ENCODE results near the gene PRSS2.

Gene PRSS2

DNA sequence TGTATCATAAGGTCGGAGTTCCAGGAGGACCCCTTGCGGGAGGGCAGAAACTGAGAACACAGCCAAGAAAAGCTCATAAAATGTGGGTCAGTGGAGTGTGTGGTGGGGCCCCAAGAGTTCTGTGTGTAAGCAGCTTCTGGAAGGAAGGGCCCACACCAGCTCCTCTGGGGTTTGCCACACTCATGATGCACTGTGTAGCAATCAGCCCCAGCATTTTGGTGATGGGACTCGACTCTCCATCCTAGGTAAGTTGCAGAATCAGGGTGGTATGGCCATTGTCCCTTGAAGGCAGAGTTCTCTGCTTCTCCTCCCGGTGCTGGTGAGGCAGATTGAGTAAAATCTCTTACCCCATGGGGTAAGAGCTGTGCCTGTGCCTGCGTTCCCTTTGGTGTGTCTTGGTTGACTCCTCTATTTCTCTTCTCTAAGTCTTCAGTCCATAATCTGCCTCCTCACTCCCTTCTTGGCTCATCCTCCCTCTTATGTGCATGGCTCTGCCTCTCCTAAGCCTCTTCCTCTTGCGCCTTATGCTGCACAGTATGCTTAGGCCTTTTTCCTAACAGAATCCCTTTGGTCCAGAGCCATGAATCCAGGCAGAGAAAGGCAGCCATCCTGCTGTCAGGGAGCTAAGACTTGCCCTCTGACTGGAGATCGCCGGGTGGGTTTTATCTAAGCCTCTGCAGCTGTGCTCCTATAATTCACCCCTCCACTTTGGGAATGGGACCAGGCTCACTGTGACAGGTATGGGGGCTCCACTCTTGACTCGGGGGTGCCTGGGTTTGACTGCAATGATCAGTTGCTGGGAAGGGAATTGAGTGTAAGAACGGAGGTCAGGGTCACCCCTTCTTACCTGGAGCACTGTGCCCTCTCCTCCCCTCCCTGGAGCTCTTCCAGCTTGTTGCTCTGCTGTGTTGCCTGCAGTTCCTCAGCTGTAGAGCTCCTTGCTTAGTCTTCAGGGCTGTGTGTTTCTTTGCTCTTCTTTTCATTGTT is 17.8 kb downstream of the PRSS2 start:
- DNase-seq = no peak

DNA sequence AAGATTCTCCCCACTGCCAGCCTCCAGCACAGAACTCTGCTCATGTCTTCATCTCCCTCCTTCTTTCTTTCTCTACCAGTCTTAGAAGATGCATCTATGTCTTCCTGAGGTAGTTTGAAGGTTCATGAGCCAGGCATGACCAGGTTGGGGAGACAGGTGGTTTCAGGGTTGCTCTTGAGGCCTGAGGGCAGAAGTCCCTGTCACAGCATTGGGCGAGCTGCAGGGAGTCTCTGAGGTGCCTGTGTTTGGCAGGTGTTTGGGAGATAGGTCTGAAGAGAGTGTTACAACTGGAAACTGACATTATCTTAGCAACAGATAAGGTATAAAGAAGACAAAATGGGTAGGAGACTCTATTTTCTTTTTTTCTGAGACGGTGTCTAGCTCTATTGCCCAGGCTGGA is 18.7 kb downstream of the PRSS2 start:
- no peak for DNase-seq

DNA sequence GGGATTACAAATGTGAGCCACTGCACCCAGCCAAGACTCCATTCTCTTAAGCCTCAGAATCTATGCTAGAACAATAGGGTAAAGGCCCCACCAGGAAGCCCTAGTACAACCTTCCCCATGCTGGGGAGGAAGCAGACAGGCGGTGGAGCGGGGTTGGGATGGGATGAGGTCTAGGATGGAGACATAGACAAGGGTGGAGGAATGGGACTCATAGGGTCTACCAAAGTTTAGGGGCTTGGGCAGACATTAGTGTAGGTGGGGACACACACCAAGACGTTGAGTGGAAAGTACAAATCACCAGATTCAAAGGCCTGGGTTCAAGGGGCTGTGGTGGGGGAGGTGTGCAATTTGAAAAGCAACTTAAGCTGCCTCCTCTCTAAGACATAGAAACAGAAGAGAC is 19.3 kb downstream of the PRSS2 start:
- DNase-seq = no peak

DNA sequence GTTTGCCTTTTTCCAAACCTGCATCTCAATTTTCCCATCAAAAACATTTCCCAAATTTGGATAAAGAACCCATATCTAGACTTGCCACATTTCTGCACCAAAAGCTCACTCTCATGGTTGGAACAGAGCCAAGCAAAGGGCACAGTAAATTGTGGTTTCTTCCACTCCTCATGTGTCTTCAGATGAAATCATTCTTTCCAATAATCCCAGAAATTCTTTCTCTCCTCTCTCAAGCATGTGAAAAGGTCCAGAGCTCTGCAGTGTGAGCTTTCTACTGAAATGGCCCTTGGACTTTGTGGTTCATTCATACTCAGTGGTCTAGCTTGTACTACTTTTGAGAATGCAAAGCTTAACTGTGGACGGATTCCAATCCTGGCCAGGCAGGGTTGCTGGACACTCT is 19.8 kb downstream of the PRSS2 start:
- DNase-seq = no peak

DNA sequence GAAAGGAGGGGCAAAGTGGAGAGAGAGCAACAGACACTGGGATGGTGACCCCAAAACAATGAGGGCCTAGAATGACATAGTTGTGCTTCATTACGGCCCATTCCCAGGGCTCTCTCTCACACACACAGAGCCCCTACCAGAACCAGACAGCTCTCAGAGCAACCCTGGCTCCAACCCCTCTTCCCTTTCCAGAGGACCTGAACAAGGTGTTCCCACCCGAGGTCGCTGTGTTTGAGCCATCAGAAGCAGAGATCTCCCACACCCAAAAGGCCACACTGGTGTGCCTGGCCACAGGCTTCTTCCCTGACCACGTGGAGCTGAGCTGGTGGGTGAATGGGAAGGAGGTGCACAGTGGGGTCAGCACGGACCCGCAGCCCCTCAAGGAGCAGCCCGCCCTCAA is 20.7 kb downstream of the PRSS2 start:
- DNase-seq = no peak

DNA sequence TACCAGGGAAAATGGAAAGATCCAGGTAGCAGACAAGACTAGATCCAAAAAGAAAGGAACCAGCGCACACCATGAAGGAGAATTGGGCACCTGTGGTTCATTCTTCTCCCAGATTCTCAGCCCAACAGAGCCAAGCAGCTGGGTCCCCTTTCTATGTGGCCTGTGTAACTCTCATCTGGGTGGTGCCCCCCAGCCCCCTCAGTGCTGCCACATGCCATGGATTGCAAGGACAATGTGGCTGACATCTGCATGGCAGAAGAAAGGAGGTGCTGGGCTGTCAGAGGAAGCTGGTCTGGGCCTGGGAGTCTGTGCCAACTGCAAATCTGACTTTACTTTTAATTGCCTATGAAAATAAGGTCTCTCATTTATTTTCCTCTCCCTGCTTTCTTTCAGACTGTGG is 21.4 kb downstream of the PRSS2 start:
- DNase-seq = no peak

DNA sequence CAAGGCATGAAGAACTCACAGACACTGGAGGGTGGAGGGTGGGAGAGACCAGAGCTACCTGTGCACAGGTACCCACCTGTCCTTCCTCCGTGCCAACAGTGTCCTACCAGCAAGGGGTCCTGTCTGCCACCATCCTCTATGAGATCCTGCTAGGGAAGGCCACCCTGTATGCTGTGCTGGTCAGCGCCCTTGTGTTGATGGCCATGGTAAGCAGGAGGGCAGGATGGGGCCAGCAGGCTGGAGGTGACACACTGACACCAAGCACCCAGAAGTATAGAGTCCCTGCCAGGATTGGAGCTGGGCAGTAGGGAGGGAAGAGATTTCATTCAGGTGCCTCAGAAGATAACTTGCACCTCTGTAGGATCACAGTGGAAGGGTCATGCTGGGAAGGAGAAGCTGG is 21.8 kb downstream of the PRSS2 start:
- DNase-seq = no peak

DNA sequence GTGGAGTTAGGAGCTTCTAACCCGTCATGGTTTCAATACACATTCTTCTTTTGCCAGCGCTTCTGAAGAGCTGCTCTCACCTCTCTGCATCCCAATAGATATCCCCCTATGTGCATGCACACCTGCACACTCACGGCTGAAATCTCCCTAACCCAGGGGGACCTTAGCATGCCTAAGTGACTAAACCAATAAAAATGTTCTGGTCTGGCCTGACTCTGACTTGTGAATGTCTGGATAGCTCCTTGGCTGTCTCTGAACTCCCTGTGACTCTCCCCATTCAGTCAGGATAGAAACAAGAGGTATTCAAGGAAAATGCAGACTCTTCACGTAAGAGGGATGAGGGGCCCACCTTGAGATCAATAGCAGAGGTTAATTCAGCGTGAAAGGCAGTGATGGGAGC is 22.4 kb downstream of the PRSS2 start:
- no peak for DNase-seq

DNA sequence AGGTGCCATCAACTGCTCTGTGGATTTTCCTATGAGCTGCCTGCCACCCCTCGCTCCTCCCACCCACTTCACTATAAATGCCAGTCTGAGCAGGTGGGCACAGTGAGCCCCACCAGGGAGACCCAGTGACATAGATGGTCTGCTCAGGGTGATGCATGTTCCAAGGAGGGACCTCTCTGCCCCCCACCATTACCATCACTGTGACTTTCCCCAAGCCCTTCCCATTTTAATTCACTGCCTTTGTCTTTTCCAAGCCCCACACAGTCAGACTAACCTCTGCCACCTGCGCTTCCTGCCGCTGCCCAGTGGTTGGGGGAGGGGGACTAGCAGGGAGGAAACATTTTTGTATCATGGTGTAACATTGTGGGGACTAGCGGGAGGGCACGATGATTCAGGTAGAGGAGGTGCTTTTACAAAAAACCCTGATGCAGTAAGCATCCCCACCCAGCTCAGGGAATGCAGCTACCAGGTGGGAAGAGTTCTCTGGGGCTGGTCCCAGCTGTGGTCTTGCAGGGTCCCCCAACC is 24.6 kb downstream of the PRSS2 start:
- no peak for DNase-seq

DNA sequence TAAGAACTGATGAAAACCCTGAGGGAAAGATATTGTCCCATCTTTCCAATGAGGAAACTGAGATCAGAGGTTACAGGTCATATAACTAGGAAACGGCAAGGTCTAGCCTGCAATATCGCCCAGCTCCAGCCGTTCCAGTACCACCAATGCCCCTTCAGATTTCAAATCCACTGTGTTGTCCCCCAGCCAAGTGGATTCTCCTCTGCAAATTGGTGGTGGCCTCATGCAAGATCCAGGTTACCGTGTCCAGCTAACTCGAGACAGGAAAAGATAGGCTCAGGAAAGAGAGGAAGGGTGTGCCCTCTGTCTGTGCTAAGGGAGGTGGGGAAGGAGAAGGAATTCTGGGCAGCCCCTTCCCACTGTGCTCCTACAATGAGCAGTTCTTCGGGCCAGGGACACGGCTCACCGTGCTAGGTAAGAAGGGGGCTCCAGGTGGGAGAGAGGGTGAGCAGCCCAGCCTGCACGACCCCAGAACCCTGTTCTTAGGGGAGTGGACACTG is 25.3 kb downstream of the PRSS2 start:
- DNase-seq = no peak

DNA sequence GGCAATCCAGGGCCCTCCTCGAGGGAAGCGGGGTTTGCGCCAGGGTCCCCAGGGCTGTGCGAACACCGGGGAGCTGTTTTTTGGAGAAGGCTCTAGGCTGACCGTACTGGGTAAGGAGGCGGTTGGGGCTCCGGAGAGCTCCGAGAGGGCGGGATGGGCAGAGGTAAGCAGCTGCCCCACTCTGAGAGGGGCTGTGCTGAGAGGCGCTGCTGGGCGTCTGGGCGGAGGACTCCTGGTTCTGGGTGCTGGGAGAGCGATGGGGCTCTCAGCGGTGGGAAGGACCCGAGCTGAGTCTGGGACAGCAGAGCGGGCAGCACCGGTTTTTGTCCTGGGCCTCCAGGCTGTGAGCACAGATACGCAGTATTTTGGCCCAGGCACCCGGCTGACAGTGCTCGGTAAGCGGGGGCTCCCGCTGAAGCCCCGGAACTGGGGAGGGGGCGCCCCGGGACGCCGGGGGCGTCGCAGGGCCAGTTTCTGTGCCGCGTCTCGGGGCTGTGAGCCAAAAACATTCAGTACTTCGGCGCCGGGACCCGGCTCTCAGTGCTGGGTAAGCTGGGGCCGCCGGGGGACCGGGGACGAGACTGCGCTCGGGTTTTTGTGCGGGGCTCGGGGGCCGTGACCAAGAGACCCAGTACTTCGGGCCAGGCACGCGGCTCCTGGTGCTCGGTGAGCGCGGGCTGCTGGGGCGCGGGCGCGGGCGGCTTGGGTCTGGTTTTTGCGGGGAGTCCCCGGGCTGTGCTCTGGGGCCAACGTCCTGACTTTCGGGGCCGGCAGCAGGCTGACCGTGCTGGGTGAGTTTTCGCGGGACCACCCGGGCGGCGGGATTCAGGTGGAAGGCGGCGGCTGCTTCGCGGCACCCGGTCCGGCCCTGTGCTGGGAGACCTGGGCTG is 26.0 kb downstream of the PRSS2 start:
- no peak for DNase-seq

DNA sequence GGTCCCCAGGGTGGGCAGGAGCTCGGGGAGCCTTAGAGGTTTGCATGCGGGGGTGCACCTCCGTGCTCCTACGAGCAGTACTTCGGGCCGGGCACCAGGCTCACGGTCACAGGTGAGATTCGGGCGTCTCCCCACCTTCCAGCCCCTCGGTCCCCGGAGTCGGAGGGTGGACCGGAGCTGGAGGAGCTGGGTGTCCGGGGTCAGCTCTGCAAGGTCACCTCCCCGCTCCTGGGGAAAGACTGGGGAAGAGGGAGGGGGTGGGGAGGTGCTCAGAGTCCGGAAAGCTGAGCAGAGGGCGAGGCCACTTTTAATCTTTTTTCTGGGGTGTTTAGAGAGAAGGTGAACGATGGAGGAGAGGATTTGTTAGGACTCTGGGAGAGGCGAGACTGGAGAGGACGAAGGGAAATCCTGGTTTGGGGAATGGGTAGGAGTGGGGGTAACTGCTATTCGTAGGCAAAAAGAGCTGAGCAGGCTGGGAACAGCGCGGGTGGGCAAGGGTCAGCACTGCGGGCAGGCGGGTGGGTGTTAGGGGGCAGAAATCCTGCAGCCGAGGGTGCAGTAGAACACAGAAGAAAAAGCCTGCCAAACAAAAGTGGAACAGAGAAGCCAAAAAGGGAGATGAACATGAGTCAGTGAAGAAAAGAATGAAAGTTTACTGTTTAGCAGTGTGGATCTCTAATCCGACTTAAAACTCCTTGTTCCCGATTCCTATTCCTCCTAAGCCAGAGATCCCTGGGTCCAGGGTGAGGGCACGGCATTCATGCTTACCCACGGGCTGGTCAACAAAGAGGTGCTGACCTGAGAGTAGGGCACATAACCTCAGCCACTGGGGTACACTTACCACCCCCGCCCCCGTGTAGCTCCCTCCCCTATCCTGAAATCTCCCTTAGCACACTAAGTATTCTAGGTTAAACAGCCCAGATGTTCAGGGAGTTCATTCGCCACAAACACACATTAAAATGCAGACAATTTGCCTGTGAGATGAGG is 26.9 kb downstream of the PRSS2 start:
- peak in 1 of 2 donors; percentile 38 for DNase-seq

DNA sequence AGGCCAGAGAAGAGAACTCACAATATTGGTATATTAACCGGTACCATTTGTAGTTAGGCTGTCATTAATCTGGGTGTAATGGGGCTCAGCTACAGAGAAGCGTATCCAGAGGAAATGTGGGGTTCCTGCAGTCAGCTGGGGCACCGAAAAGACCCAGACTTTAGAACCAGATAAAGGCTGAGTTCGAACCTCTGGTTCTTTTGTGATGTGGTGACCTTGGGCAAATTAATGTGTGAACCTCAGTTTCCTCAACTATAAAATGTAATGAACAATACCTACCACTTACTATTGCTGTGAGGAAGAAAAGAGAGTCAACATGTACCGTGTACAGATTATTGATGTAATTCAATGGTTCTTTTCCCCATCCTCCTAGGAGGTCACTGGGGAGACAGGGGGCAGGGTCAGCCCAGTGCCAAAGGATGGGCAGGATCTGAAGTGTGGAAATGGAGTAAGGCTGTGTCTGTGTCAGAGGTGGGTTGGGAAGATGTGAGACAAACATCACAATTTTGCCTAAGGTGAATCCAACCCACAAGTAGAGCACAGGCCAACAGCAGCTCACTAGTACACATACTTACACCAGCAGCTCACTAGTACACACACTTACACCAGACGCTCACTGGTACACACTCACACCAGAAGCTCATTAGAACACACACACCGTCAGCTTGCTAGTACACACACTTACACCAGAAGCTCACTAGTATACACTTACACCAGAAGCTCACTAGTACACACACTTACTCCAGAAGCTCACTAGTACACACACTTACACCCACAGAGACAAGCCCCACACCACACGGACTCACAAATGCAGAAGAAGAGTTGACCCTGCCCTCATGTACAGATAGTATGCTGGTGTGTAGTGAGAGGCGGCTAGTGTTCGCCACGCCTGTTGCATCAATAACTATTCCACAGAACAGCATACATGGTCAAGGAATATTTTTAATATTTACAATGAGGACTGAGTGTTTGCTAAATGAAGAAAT is 28.0 kb downstream of the PRSS2 start:
- no peak for DNase-seq

DNA sequence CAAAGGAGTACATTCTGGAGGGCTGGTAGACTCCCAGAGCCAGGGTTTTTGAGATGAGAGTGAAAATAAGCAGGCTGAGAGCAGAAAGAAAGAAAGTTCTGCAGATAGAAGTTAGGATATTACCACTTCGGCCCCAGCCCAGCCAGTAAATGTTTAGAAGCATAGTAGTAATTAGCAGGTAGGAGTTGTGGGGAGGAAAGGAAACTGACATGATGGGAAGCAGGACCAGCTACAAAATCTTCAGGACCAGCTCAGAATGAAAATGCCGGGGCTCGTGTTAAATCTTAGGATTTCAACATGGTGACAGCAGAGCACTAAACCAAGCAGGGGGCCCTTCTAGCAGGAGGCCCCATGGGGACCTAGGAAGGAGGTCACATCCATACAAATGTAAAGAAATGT is 28.7 kb downstream of the PRSS2 start:
- DNase-seq = no peak

DNA sequence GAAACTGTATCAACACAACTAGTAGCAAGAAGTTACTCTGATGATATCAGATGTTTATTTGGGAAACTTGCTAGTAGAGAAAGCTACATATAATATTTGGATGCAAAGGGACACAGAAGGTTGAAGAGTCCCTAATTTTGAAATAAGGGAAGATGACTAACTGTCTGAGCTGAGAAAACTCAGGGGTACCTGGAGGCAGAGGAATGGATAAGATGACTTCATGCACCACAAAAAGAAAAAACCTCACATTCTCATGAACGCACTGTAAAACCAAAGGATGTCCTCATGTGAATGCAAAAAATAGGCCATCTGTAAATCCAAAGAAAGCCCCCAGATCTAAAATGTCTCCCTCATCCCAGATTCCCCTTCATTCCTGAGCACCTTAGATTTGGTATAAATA is 29.3 kb downstream of the PRSS2 start:
- DNase-seq = peak in 1 of 2 donors; percentile 37

DNA sequence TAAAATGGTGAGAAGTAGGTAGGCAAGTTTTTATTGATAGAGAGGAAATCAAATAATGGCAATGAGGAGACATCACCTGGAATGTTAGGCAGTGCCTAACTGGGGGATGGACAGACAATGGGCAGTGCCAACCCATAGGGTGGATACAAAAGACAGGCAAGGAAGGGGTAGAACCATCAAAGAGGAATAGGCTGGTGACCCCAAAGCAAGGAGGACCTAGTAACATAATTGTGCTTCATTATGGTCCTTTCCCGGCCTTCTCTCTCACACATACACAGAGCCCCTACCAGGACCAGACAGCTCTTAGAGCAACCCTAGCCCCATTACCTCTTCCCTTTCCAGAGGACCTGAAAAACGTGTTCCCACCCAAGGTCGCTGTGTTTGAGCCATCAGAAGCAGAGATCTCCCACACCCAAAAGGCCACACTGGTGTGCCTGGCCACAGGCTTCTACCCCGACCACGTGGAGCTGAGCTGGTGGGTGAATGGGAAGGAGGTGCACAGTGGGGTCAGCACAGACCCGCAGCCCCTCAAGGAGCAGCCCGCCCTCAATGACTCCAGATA is 30.0 kb downstream of the PRSS2 start:
- no peak for DNase-seq

DNA sequence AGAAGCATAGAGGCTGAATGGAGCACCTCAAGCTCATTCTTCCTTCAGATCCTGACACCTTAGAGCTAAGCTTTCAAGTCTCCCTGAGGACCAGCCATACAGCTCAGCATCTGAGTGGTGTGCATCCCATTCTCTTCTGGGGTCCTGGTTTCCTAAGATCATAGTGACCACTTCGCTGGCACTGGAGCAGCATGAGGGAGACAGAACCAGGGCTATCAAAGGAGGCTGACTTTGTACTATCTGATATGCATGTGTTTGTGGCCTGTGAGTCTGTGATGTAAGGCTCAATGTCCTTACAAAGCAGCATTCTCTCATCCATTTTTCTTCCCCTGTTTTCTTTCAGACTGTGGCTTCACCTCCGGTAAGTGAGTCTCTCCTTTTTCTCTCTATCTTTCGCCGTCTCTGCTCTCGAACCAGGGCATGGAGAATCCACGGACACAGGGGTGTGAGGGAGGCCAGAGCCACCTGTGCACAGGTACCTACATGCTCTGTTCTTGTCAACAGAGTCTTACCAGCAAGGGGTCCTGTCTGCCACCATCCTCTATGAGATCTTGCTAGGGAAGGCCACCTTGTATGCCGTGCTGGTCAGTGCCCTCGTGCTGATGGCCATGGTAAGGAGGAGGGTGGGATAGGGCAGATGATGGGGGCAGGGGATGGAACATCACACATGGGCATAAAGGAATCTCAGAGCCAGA is 31.0 kb downstream of the PRSS2 start:
- no peak for DNase-seq

DNA sequence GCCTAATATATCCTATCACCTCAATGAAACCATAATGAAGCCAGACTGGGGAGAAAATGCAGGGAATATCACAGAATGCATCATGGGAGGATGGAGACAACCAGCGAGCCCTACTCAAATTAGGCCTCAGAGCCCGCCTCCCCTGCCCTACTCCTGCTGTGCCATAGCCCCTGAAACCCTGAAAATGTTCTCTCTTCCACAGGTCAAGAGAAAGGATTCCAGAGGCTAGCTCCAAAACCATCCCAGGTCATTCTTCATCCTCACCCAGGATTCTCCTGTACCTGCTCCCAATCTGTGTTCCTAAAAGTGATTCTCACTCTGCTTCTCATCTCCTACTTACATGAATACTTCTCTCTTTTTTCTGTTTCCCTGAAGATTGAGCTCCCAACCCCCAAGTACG is 31.5 kb downstream of the PRSS2 start:
- no peak for DNase-seq

DNA sequence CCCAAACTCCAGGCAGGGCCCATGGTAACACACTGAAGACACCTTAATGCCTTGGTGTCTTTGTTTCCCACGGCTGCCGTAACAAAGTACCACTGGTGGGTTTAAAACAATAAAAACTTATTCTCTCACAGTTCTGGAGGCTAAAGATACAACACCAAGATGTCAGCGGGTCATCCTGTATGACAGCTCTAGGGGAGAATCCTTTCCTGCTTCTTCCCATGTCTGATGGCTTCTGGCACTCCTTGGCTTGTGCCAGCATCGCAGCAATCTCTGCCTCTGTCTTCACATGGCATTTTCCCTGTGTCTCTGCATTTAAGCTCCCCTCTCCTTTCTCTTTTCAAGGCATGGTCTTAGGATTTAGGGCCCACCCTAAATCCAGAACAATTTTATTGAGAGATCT is 33.1 kb downstream of the PRSS2 start:
- no peak for DNase-seq

DNA sequence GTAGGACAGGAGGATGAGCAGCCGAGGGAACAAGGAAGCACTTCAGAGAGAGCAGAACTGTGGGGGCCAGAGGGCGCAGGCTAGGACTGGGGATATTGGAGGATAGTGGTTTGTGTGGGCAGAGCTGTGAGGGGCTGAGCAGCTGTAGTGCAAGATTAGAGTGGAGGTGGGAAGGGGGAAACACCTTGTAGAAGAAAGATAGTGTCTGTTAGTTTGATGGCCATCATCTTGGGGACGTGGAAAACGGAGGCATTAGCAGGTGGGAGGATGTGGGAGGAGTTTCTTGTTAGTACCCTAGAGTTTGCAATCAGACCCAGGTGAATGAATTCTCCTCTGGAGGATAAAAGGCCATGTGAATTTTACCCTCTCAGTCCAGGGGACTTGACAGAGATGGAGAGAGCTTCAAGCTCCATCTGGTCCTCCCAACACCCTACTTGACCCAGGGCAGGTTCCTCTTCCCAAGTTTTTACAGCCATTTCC is 34.0 kb downstream of the PRSS2 start:
- no peak for DNase-seq

Data from bone marrow (tissue), 2 donors.